ENCODE results near the gene RBP5.
A peak's percentile ranks its signal among the peaks of the same experiment; 100 is the strongest.
"Not testable (repeated sequence)": the region's sequence is repeated elsewhere in the genome, so short reads cannot be mapped to it uniquely, and the experiment has no call there.

Gene RBP5

DNA sequence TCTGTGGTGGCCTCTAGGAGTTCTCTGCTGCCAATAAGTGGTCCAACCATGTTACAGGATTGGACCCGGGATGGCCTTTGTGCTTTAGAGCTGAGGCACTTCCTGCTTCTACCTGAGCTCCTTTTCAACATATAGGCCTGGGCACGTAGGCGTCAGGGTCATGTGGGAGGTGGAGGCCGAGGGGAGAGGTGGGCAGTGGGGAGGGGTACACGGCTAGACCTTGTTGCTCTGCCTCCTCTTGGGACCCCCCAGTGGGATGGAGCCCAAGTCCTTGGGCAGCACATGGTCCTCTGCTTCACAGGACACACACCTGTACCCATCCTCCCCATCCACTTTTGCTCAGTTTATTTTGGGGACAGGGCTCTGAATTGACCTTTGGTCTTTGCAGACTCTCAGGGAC lies 7.4 kb downstream of the RBP5 start:
- DNase-seq: no peak

DNA sequence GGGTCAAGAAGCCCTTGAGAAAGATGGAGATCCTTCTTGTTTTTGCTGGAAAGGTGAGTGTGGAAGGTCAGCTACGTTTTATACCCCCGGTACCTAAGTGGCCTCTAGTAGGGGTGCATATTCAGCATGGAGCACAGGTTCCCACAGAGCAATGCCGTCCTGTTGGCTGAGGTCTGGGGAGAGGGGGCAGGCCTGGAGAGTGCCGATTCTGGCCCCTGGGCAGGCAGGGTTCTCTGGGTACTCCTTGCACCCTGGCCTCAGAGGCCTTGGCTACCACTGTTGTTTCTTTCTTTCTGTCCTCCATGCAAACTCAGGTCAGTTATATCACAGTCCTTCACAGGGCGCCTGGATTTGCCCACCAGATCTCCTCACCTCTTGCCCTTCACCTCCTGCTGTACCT lies 8.5 kb downstream of the RBP5 start:
- DNase-seq: no peak

DNA sequence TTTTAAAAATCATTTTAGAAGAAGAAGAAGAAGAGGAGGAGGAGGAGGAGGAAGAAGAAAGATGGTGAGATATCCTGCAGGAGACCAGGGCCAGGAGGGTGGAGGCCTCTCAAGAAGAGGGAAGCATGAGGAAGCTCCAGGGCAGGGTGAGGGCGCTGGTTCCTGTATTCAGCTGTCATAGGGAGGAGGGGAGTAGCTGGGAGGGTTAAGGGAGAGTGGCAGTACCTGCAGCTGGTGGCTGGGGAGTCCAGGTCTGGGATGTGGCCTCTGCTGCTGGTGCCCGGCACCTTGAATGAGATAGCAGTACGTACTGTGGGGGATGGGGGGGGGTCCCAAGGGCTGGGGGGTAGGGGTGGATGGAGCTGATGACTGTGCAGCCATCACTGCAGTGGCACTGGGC lies 9.8 kb downstream of the RBP5 start:
- DNase-seq: no peak

DNA sequence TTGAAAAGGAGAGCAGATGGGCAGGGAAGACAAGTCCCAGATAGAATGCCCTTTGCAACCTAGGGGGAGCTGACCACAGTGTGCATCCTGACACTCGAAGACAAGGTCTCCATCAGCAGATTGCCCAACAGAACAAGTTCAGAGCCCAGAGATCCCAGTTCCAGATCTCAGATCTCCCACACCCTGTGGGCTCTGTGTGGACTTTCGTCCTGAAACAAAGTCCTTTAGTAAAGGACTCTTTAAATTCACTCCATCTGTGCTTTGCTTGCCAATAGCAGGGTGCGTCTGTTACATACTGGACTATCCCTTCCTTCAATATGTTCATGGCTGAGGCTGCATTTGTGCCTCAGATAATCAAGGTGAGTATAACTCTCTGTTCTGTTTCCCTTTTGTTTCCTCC lies 11.0 kb downstream of the RBP5 start:
- no peak for DNase-seq

DNA sequence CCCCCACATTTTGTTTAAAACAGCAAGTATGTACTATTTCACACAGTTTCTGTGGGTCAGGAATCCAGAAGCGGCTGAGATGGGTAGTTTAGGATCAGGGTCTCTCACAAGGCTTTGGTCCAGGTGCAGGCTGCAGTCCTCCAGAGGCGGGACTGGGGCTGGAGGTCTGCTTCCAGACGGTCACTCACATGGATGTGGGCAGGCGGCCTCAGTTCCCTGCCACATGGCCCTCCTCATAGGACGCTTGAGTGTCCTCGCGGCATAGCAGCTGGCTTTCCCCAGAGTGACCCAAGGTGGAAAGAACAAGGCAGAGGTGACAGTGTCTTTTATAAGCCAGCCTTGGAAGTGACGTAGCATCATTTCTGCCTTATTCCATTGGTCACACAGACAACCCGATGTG lies 11.8 kb downstream of the RBP5 start:
- no peak for DNase-seq

DNA sequence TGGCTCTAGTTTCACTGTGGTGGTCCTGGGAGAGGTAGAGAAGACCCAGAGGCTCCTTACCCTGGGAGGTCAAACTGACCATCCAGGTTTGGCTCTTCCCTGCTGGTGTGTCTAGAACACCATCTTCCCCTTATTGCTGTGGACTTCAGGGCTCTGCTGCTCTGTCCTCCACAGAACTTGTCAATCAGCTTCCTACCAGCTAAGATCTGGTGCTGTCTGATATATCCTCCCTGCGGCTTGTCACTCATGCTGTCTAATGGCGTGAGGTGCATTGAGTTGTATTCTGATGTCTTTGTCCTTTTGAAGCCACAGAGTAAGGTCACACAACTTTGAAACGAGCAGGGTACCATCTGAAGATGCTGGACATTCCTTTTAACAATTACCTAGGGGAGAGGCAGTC lies 12.5 kb downstream of the RBP5 start:
- DNase-seq: no peak

DNA sequence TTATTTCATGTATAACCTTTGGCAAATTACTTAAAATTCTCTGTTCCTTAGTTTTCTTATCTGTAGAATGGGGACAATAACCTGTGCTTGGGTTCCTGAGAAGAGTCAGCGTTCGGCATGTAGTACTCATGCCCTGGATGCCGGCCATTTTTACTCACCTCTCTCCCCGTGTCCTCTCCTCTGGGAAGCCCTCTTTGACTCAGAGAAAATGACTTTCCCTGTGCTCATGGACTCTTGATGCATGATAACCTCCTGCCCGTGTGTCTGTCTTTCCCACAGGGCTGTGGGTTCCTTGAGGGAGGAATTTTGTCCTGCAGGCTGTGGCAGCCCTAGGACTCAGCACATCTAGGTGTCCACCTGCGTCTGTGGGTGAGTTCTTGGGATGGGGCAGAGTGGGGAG lies 13.8 kb downstream of the RBP5 start:
- no peak for DNase-seq

DNA sequence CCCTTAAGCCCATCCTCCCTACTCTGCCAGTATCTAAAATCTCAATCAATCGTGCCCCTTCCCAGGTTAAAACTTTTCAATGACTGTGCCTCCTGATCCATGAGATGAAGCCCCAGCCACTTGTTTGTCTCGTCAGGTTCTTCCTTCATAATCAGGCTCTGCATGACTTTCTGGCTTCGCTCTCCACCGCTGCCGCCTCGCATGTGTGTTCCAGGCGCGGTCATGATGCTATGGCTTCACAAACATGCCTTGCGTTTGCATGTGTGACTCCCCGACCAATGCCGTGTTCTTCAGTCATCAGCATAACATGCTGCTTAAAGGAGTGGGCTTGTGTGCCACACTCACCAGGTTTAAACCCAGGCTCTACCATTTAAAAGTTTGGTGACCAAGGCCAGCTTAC lies 14.7 kb downstream of the RBP5 start:
- DNase-seq: no peak

DNA sequence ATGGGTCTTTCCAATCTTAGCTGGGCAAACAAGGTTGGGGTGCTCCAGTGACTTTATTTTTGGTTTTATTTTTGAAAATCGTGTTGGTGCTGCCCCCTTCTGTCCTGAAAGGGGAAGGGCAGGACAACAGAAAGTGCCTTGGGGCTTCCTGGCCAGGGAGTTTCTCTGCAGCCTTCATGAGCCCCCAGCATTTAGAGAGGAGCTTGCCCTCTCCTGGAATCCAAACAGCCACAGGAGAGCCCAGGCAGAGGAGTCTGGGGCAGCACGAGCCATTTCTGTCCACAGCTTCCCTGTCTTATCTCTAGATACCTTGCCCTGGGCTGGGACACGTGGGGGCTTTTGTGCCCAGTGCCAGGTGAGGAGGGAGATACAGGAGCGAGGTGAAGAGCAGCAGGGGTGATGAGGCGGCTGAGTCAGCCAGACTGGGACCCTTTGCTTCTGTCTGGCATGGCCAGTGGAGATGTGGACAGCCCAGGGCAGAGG lies 15.3 kb downstream of the RBP5 start:
- DNase-seq: no peak

DNA sequence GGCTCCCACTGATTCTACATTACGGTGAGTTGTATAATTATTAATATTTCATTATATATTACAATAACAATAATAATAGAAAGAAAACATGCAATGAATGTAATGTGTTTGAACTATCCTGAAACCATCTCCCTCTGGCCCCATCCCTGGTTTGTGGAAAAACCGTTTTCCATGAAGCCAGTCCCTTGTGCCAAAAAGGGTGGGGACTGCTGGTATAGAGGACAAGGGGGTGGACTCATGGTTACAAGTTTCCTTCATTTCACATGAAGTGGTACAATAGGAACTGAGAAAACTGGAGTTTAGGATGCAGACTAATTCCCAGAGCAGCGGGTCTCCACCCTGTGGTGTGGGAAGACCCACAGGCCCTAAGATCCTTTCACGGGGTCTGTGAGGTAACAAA lies 16.6 kb downstream of the RBP5 start:
- no peak for DNase-seq

DNA sequence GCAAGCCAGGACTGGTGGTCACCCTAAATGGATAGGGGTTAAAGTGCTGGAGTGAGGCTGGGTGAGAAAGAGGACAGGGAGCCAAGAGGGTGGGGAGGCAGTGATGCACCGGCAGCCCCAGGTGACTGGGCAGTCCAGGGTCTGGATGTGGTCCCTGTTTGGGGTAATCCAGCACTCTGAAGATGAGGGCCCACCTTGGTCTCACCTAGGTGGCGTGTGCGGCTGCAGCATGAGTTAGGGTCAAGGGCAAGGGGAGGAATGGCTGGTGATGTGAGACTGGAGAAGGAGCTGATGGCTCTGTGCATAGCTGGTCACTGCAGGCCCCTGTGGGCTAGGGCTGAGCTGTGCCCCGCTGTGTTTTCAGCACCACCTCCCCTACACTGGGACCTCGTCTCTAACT lies 18.0 kb downstream of the RBP5 start:
- DNase-seq: no peak

DNA sequence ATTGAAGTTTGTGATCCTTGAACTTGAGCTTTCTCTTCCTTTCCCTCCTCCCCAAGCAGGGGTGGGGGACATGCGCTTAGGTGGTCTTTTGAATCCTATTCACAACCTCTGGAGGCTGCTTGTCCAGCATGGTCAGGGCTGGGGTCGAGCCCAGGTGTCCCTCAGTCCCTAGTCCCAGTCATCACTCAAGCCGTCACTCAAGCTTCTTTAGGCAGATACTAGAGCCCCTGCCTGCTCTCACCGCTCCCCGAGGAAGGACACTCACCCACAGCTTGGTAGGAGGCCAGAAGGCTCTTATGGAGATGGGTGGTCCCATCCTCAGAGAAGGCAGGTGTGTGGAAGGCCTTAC lies 19.1 kb downstream of the RBP5 start:
- no peak for DNase-seq

DNA sequence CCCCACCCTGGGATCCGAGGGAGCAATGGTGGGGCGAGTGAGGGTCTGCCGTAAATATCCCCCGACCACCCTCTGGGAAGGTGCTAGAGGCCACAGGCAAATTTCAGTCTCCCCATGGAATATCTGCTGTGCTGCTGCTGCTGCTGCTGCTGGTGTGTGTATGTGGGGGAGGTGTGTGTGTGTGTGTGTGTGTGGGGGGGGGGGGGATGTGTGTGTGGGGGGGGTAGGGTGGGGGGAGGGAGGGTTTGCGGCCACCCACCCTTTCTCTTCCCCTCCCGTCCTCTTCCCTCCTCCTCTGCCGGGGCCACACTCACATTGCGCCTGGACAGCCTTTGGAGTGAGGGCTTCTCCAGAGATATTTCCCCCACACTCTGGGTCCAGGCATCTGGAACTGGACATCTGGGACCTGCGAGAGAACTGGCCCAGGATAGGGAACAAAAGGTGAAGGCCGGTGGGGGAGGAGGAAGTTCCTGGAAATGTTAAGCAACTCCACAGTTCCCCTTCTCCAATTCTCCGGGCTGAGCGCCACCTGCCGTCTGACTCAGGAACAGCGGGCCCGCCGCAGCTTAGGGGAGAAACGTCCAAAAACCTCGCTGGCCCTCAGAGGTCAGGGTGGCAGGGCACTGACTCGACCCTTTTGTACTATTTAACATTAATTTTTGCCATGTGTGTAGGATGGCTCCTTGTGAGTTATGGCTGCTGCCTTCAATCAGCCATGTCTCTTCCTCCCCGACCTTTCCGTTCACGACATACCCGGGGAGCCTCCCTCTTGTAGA lies 19.7 kb downstream of the RBP5 start, which contains the start of gene C1RL:
TSS of gene C1RL (minus strand) at position 419 of the 776 bp plus-strand sequence. CDS start at position 385, 34 bp downstream.
- peak; percentile 59 for DNase-seq

DNA sequence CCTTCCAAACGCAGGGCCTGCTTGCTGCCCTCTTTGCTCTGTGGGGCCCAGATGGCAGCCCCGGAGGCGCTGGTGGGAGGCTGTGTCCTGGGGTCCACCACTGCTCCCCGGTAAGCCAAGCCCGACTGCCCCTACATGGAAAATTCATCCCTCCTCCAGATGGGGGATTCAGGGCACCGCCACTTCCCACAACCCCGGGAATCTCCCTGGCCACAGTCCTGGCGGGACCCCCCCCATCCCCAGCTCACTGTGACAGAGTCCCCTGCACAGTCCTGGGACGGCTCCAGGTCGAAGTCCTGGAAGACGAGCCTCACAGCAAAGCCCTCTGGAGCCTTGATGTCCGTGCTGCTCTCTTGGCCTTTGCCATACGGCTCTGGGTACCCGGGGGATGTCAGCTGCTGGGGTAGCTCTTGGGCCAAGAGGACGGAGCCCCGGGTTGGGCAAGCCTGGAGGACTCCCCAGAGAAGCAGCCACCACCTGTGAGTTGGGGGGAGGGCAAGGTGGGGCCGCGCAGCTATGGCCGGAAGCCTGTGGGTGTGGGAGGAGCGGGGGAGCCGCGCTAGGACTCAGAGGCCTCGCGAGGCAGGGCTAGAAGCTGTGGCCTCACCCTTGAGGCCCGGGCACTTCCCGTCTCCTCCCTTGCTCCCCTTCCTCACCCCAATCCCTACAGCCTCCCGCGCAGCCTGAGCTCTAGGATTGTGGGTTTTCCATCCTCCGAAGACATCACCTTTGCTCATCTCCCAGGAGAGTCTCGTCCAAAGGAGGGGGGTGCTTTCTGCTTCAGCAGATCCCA lies 20.5 kb downstream of the RBP5 start:
- DNase-seq: no peak

DNA sequence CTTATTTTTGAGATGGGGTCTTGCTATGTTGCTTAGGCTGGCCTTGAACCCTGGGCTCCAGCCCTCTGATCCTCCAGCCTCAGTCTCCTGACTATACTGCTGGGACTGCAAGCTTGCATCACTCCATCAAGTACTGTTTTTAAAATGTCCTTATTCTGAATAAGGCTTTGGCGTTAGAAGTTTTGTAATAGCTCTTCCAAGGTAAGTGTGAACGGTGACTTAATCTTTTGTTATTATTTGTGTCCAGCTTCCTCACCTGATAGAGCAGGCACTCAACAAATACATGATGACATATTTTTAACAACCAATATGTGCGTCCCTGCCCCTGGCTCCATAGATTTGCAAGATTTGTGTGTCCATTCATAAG lies 21.1 kb downstream of the RBP5 start:
- no peak for DNase-seq

DNA sequence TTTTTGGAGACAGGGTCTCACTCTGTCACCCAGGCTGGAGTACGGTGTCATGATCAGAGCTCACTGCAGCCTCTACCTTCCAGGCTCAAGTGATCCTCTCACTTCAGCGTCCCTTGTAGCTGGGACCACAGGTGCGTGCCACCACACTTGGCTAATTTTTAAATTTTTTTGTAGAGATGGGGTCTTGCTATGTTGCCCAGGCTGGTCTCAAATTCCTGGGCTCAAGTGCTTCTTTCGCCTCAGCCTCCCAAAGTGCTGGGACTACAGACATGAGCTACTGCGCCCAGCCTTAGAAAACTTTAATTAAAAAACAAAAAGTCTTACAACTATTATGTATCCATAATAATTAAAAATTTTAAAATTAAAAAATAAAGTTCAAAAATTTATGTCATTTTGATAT lies 21.5 kb downstream of the RBP5 start:
- DNase-seq: not testable (repeated sequence)

DNA sequence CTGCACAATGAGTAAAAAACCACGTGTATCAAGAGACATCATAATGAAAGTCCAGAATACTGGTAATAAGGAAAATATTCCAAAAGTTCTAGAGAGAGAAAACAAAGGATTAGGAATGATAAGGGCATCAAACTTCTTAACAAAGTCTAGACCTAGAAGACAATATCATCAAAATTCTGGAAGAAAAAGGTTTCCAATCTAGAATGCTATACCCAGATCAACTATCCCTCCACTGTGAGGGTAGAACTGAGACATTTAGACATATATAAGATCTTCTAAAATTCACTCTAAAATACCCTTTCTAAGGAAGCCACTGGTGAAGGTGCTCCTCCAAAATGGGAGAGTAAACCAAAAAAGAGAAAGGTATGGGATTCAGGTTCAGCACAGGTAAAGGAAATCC lies 22.6 kb downstream of the RBP5 start:
- no peak for DNase-seq

DNA sequence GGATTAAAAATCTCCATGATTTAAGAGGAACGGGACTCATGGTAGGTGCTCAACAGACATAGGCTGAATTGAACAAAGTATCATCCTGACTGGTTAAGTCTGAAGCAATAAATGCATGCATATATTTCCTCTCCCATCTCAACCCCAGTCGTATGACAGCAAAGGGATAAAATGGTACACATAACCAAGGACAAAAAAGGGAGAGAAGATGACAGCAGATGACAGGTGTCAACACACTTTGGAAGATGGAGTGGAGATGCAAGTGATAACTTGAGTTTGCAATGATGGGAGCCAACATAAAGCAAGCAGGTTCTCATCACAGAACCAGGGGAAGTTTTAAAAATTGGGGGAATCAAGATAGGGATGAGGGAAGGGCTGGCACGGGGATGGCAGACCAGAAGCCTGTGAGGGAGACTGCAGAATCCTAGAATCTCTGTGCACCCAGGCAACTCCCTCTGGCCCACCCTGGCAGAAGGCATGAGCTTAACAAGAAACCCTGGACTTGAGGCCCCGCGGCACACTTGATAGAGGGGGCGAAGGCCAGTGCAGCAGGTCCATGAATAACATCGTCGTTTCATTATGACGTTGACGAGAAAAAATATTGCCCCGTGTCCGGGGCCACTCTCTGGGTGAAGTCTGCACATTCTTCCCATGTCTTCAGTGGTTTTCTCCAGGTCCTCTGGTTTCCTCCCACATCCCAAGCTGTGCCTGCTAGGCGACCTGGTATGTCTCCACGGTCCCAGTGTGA lies 24.7 kb downstream of the RBP5 start:
- no peak for DNase-seq

DNA sequence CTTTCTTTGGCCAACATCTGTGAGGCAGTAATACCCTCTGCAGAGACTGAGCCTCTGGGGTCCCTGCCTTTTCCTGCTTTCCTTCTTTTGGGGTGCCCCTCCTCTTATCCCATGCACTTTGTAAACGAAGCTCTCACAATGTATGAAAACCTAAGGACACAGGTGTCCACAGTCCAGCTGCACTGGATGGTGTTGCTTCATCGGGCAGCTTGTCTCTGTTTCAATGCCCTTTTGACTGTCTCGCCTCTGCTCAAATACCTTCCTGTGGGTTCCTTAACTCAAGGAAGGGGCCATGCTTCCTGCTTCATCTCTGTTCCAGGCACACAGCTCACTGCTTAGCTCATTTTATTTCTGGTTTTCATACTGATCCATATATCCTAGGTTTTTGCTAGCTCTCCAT lies 26.1 kb downstream of the RBP5 start:
- no peak for DNase-seq

DNA sequence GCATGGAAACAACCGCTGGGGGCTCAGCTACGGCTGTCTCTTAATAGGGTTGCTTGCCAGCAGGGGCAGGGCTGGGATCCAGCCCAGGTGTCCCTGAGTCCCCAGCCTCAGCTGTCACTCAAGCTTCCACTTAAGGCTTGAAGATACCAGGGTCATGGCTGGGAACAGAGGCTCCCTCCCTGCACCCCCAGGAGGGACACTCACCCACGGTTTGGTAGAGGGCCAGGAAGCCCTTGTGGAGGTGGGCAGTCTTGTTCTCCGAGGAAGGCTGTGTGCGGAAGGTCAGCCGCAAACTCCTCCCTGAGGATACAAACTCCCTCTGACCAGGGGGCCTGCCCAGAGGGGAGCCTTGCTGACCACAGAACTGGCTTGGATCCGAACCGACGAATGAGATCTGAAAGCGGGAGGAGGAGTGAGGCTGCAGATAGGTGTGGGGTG lies 27.0 kb downstream of the RBP5 start:
- DNase-seq: no peak

DNA sequence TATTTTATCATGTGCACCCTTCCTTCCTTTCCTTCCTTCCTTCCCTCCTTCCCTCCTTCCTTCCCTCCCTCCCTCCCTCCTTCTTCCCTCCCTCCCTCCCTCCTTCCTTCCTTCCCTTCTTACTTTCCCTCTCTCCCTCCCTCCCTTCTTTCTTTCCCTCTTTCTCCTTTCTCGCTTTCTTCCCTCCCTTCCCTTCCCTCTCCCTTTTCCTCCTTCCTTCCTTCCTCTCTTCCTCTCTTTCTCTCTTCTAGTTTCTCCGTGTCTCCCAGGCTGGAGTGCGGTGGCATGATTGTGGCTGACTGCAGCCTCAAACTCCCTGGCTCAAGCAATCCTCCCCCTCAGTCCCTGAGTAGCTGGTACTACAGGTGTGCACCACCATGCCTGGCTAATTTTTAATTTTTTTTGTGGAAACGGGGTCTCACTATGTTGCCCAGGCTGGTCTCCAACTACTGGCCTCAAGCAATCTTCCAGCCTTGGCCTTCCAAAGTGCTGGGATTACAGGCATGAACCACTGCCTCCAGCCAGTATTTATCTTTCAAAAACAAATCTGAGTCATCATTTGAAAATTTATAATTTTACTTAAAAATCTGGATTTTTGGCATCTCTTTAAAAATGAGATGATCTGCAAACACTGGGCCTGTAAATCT lies 27.5 kb downstream of the RBP5 start:
- DNase-seq: no peak

DNA sequence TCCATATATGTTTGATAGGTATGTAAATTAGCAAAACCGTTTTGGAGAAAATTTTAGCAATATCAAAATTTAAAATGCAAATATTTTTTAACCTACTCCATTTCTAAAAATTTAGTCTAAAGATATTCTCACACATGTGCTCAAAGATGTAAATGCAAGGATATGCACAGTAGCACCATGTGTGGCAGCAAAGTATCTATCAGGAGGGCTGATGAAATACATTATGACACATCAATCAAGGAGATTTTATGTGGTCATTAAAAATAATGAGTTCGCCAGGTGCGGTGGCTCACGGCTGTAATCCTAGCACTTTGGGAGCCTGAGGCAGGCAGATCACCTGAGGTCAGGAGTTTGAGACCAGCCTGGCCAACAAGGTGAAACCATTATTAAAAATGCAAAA lies 28.4 kb downstream of the RBP5 start:
- peak; percentile 60 for DNase-seq
